CD4-positive, alpha-beta T cell treated with Interleukin-15 for 1 hour (primary cell): ENCODE data around the gene MRPL57.
A peak's percentile ranks its signal among the peaks of the same experiment; 100 is the strongest.
"Not testable (repeated sequence)": the region's sequence is repeated elsewhere in the genome, so short reads cannot be mapped to it uniquely, and the experiment has no call there.

Source experiments
- DNase-seq: peaks from one replicate; pipeline ENCODE4 v3.0.0-alpha.2; 2020

The MRPL57 gene

GRCh38 chr13:21176215-21176981, at the start of gene MRPL57, which contains the start of gene SKA3:
TSS of gene MRPL57 (plus strand) at chr13:21176658. CDS start at chr13:21176917, 259 bp downstream.
TSS of gene SKA3 (minus strand) at chr13:21176552. CDS start at chr13:21176477, 75 bp downstream.
- peak; percentile 94 for DNase-seq

GRCh38 chr13:21130116-21130515, 46.3 kb upstream of the MRPL57 start:
- DNase-seq = no peak

- no peak for DNase-seq
Observed at GRCh38 chr13:21133077-21133476, 43.4 kb upstream of the MRPL57 start.

- DNase-seq = no peak
Observed at GRCh38 chr13:21134475-21134874, 42.0 kb upstream of the MRPL57 start.

GRCh38 chr13:21135833-21136232, 40.6 kb upstream of the MRPL57 start:
- DNase-seq = not testable (repeated sequence)

- no peak for DNase-seq
Observed at GRCh38 chr13:21137696-21138095, 38.8 kb upstream of the MRPL57 start.

- no peak for DNase-seq
Observed at GRCh38 chr13:21138561-21138960, 37.9 kb upstream of the MRPL57 start.

GRCh38 chr13:21139374-21139773, 37.1 kb upstream of the MRPL57 start:
- DNase-seq = no peak

GRCh38 chr13:21142766-21143165, 33.7 kb upstream of the MRPL57 start:
- no peak for DNase-seq

GRCh38 chr13:21147827-21148226, 28.6 kb upstream of the MRPL57 start:
- DNase-seq = no peak

- DNase-seq = no peak
Observed at GRCh38 chr13:21148557-21149258, 27.8 kb upstream of the MRPL57 start.

GRCh38 chr13:21149568-21149967, 26.9 kb upstream of the MRPL57 start:
- DNase-seq = no peak

- no peak for DNase-seq
Observed at GRCh38 chr13:21150013-21150412, 26.4 kb upstream of the MRPL57 start.

GRCh38 chr13:21152251-21152899, 24.1 kb upstream of the MRPL57 start:
- no peak for DNase-seq

GRCh38 chr13:21164631-21165030, 11.8 kb upstream of the MRPL57 start:
- DNase-seq = no peak

GRCh38 chr13:21165606-21166005, 10.9 kb upstream of the MRPL57 start:
- not testable (repeated sequence) for DNase-seq

GRCh38 chr13:21171420-21171819, 5.0 kb upstream of the MRPL57 start:
- DNase-seq = no peak

- DNase-seq = not testable (repeated sequence)
Observed at GRCh38 chr13:21173767-21174166, 2.7 kb upstream of the MRPL57 start.

GRCh38 chr13:21175656-21176214, 723 bp upstream of the MRPL57 start:
- no peak for DNase-seq

GRCh38 chr13:21176982-21177284, 475 bp downstream of the MRPL57 start:
- DNase-seq = no peak

- no peak for DNase-seq
Observed at GRCh38 chr13:21181671-21182070, 5.2 kb downstream of the MRPL57 start.

- not testable (repeated sequence) for DNase-seq
Observed at GRCh38 chr13:21186410-21186809, 10.0 kb downstream of the MRPL57 start.

GRCh38 chr13:21194756-21195155, 18.3 kb downstream of the MRPL57 start:
- DNase-seq = not testable (repeated sequence)
